ENCODE data around the gene ANP32B.
A peak's percentile ranks its signal among the peaks of the same experiment; 100 is the strongest.
"Not testable (repeated sequence)": the region's sequence is repeated elsewhere in the genome, so short reads cannot be mapped to it uniquely, and the experiment has no call there.

ANP32B gene

DNA sequence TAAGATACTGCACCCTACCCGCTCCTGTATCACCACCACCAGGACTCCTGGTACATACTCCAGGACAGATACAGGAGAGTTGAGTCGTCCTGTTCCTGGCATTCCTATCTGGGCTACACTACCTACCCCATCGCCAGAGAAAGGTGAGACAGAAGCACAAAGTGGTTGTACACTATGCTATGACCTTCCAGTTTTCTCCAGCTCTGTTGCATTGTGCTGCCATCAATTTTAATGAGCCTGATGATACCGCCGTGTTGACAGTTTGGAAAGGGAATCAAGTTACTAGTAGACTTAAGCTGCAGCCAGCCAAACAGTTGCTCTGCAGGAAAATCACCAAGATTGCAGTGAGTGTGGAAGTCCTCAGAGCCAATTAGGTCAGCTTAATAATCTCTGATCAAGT is 35.2 kb downstream of the ANP32B start:
- Histone ChIP-seq H3K79me2 (ENCODE audit: control insufficient read depth, insufficient read depth, low read length) (no peaks in the 10 kb centered on the region), H3K9ac (ENCODE audit: low read length) (no peak overlapping the region), H3K4me1 (ENCODE audit: control insufficient read depth, low read depth, low read length) (no peaks in the 10 kb centered on the region), H2AK5ac (ENCODE audit: low read length) (no peak overlapping the region), H4K8ac (ENCODE audit: low read depth, low read length) (no peak overlapping the region), H3K4me3 (ENCODE audit: low read length) (no peak overlapping the region), H3K27me3 (ENCODE audit: insufficient read depth, low read length, poor library complexity) (no peaks in the 10 kb centered on the region), H3K36me3 (ENCODE audit: control insufficient read depth, insufficient read depth, low read length) (peaks cover 19% of the 10 kb centered on the region), H3K23ac (ENCODE audit: low read length) (no peak overlapping the region), H2BK120ac (ENCODE audit: low read depth, low read length) (no peak overlapping the region), H3K79me1 (ENCODE audit: low read length) (peaks cover 2% of the 10 kb centered on the region), H3K18ac (ENCODE audit: low read length) (no peak overlapping the region), H2BK5ac (ENCODE audit: low read length) (no peak overlapping the region), H4K5ac (ENCODE audit: low read length) (no peak overlapping the region), H3K4ac (ENCODE audit: low read depth, low read length) (no peak overlapping the region), H3K56ac (ENCODE audit: low read length) (no peak overlapping the region), H2BK15ac (replicated peaks; ENCODE audit: low read depth) (no peak overlapping the region), H3K4me2 (ENCODE audit: low read length) (no peak overlapping the region), H3K27ac (ENCODE audit: low read depth, low read length) (no peak overlapping the region)
- no peak for DNase-seq
- no CpG with 5 or more reads among the region's 5 CpGs for WGBS (ENCODE audit: extremely low coverage, insufficient coverage, low lambda C conversion rate)

DNA sequence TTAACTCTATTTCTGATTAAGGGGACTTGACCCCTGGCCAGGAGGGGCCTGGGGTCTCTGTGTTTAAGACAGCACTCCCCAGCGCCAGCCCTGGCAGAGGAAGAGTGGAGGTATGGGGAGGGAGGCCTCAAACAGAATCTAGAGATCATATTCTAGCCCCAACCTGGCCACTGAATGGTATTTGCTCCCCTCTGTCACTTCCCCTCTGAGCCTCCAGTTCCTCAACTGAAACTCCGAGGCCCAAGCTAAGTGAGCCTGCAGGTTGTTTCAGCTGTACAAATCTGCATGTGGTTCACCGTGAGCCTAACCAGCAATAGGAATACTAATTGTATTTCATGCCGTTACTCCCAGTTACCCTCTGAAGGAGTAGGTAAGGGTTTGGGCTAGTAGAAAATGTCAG is 36.0 kb downstream of the ANP32B start:
- no CpG with 5 or more reads among the region's 4 CpGs for WGBS (ENCODE audit: extremely low coverage, insufficient coverage, low lambda C conversion rate)
- no peak overlapping the region for H3K18ac ChIP-seq (ENCODE audit: low read length)
- peaks cover 2% of the 10 kb centered on the region for H3K79me1 ChIP-seq (ENCODE audit: low read length)
- H3K23ac ChIP-seq (ENCODE audit: low read length) = no peak overlapping the region
- no peak overlapping the region for H2BK5ac ChIP-seq (ENCODE audit: low read length)
- H3K4me2 ChIP-seq (ENCODE audit: low read length) = no peak overlapping the region
- no peak overlapping the region for H3K27ac ChIP-seq (ENCODE audit: low read depth, low read length)
- no peaks in the 10 kb centered on the region for H3K27me3 ChIP-seq (ENCODE audit: insufficient read depth, low read length, poor library complexity)
- H4K5ac ChIP-seq (ENCODE audit: low read length) = no peak overlapping the region
- no peaks in the 10 kb centered on the region for H3K4me1 ChIP-seq (ENCODE audit: control insufficient read depth, low read depth, low read length)
- H3K4me3 ChIP-seq (ENCODE audit: low read length) = no peak overlapping the region
- no peak overlapping the region for H4K8ac ChIP-seq (ENCODE audit: low read depth, low read length)
- DNase-seq = no peak
- H3K79me2 ChIP-seq (ENCODE audit: control insufficient read depth, insufficient read depth, low read length) = no peaks in the 10 kb centered on the region
- no peak overlapping the region for H3K4ac ChIP-seq (ENCODE audit: low read depth, low read length)
- H2AK5ac ChIP-seq (ENCODE audit: low read length) = no peak overlapping the region
- no peak overlapping the region for H2BK15ac ChIP-seq (replicated peaks; ENCODE audit: low read depth)
- H3K9ac ChIP-seq (ENCODE audit: low read length) = no peak overlapping the region
- no peak overlapping the region for H2BK120ac ChIP-seq (ENCODE audit: low read depth, low read length)
- H3K56ac ChIP-seq (ENCODE audit: low read length) = no peak overlapping the region
- peaks cover 19% of the 10 kb centered on the region for H3K36me3 ChIP-seq (ENCODE audit: control insufficient read depth, insufficient read depth, low read length)

DNA sequence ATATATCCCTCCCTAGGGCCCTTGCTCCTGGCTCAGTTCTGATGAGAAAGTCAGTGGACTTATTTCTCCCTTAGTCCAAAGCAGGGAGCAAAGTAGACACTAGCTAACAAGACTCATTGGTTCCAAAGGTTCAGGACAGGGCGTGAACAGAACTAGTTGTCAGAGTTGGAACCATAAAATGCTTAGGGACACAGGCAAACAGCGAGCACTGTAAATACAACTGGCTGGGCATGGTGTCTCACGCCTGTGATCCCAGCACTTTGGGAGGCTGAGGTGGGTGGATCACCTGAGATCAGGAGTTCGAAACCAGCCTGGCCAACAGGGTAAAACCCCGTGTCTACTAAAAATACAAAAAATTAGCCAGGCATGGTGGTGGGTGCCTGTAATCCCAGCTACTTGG is 36.7 kb downstream of the ANP32B start:
- not testable (repeated sequence) for H3K18ac ChIP-seq (ENCODE audit: low read length); H2AK5ac ChIP-seq (ENCODE audit: low read length); H4K8ac ChIP-seq (ENCODE audit: low read depth, low read length); H2BK120ac ChIP-seq (ENCODE audit: low read depth, low read length); H3K79me1 ChIP-seq (ENCODE audit: low read length); H4K5ac ChIP-seq (ENCODE audit: low read length); H3K27ac ChIP-seq (ENCODE audit: low read depth, low read length); H3K79me2 ChIP-seq (ENCODE audit: control insufficient read depth, insufficient read depth, low read length); H3K4me2 ChIP-seq (ENCODE audit: low read length); H3K56ac ChIP-seq (ENCODE audit: low read length); H3K4me3 ChIP-seq (ENCODE audit: low read length); DNase-seq; H3K23ac ChIP-seq (ENCODE audit: low read length); H2BK5ac ChIP-seq (ENCODE audit: low read length); H3K9ac ChIP-seq (ENCODE audit: low read length); H3K4ac ChIP-seq (ENCODE audit: low read depth, low read length); H2BK15ac ChIP-seq (replicated peaks; ENCODE audit: low read depth); H3K4me1 ChIP-seq (ENCODE audit: control insufficient read depth, low read depth, low read length); H3K27me3 ChIP-seq (ENCODE audit: insufficient read depth, low read length, poor library complexity)
- WGBS (ENCODE audit: extremely low coverage, insufficient coverage, low lambda C conversion rate) = no CpG with 5 or more reads among the region's 5 CpGs
- H3K36me3 ChIP-seq (ENCODE audit: control insufficient read depth, insufficient read depth, low read length) = peaks cover 19% of the 10 kb centered on the region

- no peak for DNase-seq
- Histone ChIP-seq H4K8ac (ENCODE audit: low read depth, low read length) (no peak overlapping the region), H3K9ac (ENCODE audit: low read length) (no peak overlapping the region), H3K4me3 (ENCODE audit: low read length) (no peak overlapping the region), H3K4ac (ENCODE audit: low read depth, low read length) (no peak overlapping the region), H3K23ac (ENCODE audit: low read length) (no peak overlapping the region), H3K56ac (ENCODE audit: low read length) (no peak overlapping the region), H2BK120ac (ENCODE audit: low read depth, low read length) (no peak overlapping the region), H2BK5ac (ENCODE audit: low read length) (no peak overlapping the region), H2BK15ac (replicated peaks; ENCODE audit: low read depth) (no peak overlapping the region), H3K36me3 (ENCODE audit: control insufficient read depth, insufficient read depth, low read length) (peaks cover 16% of the 10 kb centered on the region), H3K79me1 (ENCODE audit: low read length) (peaks cover 2% of the 10 kb centered on the region), H3K18ac (ENCODE audit: low read length) (no peak overlapping the region), H4K5ac (ENCODE audit: low read length) (no peak overlapping the region), H2AK5ac (ENCODE audit: low read length) (no peak overlapping the region), H3K27ac (ENCODE audit: low read depth, low read length) (no peak overlapping the region), H3K79me2 (ENCODE audit: control insufficient read depth, insufficient read depth, low read length) (no peaks in the 10 kb centered on the region), H3K4me2 (ENCODE audit: low read length) (no peak overlapping the region), H3K4me1 (ENCODE audit: control insufficient read depth, low read depth, low read length) (no peaks in the 10 kb centered on the region), H3K27me3 (ENCODE audit: insufficient read depth, low read length, poor library complexity) (no peaks in the 10 kb centered on the region)
- WGBS (ENCODE audit: extremely low coverage, insufficient coverage, low lambda C conversion rate) = no CpG with 5 or more reads among the region's 8 CpGs
These were observed 37.5 kb downstream of the ANP32B start for GRCh38 chr9:98020476-98021145.

DNA sequence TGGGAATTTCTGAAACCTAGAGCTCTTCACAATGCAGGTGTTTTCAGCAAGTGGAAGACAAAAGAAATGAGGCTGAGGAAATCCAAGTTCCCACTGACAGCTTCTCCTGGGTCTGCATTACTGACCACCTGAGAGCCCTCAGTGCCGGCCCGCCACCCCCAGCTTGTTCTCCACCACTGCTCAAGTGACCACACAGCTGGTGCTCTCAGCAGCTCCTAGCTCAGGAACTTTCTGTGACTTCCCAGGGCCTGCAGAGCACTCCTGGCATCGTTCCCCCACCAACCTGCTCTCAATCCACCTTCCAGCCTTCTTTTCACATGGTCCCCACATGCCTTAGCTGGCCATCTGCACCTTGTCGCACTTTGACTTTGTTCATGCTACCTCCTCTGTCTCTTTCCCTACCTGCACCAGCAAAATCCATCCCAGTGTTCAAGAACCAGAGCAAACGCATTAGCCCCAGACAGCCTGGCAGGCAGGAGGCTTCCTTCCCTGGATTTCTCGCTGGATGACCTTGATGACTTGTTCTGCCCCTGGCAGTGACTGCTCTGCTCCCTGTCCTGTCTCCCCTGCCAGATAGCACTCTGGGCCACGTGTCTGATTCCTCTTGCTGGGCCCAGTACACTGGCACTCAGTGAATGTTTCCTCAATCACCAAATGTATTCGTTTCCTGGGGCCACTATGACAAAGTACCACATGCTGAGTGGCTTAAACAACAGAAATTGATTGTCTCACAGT is 38.3 kb downstream of the ANP32B start:
- Histone ChIP-seq H3K4me3 (ENCODE audit: low read length) (no peak overlapping the region), H4K5ac (ENCODE audit: low read length) (no peak overlapping the region), H3K56ac (ENCODE audit: low read length) (no peak overlapping the region), H3K36me3 (ENCODE audit: control insufficient read depth, insufficient read depth, low read length) (peaks cover 13% of the 10 kb centered on the region), H3K9ac (ENCODE audit: low read length) (no peak overlapping the region), H2BK5ac (ENCODE audit: low read length) (no peak overlapping the region), H2BK15ac (replicated peaks; ENCODE audit: low read depth) (no peak overlapping the region), H2AK5ac (ENCODE audit: low read length) (no peak overlapping the region), H3K18ac (ENCODE audit: low read length) (no peak overlapping the region), H4K8ac (ENCODE audit: low read depth, low read length) (no peak overlapping the region), H3K79me1 (ENCODE audit: low read length) (no peaks in the 10 kb centered on the region), H3K4me2 (ENCODE audit: low read length) (no peak overlapping the region), H3K23ac (ENCODE audit: low read length) (no peak overlapping the region), H3K4me1 (ENCODE audit: control insufficient read depth, low read depth, low read length) (no peaks in the 10 kb centered on the region), H3K79me2 (ENCODE audit: control insufficient read depth, insufficient read depth, low read length) (no peaks in the 10 kb centered on the region), H3K27ac (ENCODE audit: low read depth, low read length) (no peak overlapping the region), H3K27me3 (ENCODE audit: insufficient read depth, low read length, poor library complexity) (no peaks in the 10 kb centered on the region), H3K4ac (ENCODE audit: low read depth, low read length) (no peak overlapping the region), H2BK120ac (ENCODE audit: low read depth, low read length) (no peak overlapping the region)
- DNase-seq = peak; percentile 23
- no CpG with 5 or more reads among the region's 8 CpGs for WGBS (ENCODE audit: extremely low coverage, insufficient coverage, low lambda C conversion rate)
